ENCODE results near the gene HK3.

DNA sequence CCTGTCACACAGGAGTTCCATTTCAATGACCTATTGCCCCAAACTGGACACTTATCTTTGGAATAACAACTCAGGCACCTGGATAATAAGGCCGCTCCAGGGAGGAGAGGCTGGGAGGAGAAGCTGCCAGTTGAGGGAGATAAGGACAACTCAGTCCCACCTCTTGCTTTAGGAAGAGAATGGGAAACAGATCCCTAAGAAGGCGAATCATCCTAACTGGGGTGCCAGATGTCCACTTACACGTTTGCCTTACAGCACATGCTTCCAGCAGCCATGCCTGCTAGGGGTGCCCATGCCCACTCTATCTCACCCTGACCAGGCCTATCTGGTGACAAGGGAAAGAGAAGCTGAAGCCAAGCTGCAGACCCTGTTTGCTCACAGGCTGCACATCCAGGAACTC, 6.5 kb downstream of the HK3 start:
- no peak for TF ChIP-seq CTCF (IDR thresholded peaks at IDR 0.05)
- no peak for TF ChIP-seq CEBPB (IDR thresholded peaks at IDR 0.05)
- no peak for TF ChIP-seq POLR2A (IDR thresholded peaks at IDR 0.05; ENCODE audit: low read length)
- no peak for TF ChIP-seq ELK1 (IDR thresholded peaks at IDR 0.05; ENCODE audit: low read depth, low read length)
- TF ChIP-seq HOXA7 (CRISPR knock-in tag; IDR thresholded peaks at IDR 0.05): no peak
- no peak for TF ChIP-seq KDM1A (IDR thresholded peaks at IDR 0.05; ENCODE audit: low read depth)
- TF ChIP-seq ZSCAN20 (CRISPR knock-in tag; IDR thresholded peaks at IDR 0.05): no peak
- TF ChIP-seq RCOR1 (IDR thresholded peaks at IDR 0.05; ENCODE audit: low read depth, low read length): no peak
- TF ChIP-seq TP53 (CRISPR knock-in tag; IDR thresholded peaks at IDR 0.05): no peak
- no peak for TF ChIP-seq EP300 (IDR thresholded peaks at IDR 0.05)
- TF ChIP-seq POLR2AphosphoS2 (conservative IDR thresholded peaks at IDR 0.05; ENCODE audit: low read length): no peak
- TF ChIP-seq HEYL (CRISPR knock-in tag; IDR thresholded peaks at IDR 0.05): no peak
